ENCODE measurements around the gene SRGAP1.
"Not testable (repeated sequence)": the region's sequence is repeated elsewhere in the genome, so short reads cannot be mapped to it uniquely, and the experiment has no call there.

SRGAP1 gene

GRCh38 chr12:64064240-64064639 lies 219.7 kb downstream of the SRGAP1 start:
- no peak for DNase-seq

DNA sequence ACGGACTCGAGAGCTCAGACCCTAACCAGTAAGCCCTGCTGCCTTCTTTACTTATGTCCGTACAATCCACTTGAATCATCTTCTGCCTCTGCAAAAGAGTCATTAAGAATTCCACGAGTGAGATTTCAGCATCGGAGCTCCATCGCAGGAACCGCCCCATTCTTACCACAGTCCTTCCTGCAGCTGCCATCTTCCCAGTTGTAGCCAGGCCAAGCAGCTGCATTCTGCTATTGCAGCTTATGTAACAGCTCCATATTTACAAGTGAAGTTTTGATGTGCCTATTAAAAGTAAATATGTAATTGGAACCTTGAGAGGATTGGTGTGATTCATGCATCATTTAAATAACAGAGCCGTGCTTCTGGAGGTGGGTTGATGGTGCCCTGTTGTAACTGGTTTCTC lies 220.2 kb downstream of the SRGAP1 start:
- DNase-seq = no peak

- DNase-seq = no peak
These were observed 221.5 kb downstream of the SRGAP1 start for GRCh38 chr12:64065881-64066451.

- no peak for DNase-seq
These were observed 222.3 kb downstream of the SRGAP1 start for GRCh38 chr12:64066776-64067175.

DNA sequence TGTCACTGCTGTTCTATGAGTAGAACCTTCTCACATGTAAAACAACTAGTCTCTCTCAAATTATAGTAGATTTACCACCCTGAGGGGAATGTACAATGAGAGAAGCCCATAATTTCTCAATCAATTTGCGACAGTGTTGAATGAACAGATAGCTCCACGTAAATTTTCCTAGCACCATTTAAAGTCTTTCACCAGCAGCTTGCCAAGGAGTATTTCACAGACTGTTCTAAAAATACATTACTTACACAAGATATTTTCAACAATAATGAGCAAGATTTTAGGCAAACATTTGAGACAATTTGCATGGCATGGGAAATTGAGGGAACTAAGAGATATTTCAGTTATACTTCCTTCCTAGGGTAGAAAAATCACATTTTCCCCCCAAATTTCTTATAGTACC lies 226.0 kb downstream of the SRGAP1 start:
- no peak for DNase-seq

- no peak for DNase-seq
These were observed 228.5 kb downstream of the SRGAP1 start for GRCh38 chr12:64072916-64073575.

DNA sequence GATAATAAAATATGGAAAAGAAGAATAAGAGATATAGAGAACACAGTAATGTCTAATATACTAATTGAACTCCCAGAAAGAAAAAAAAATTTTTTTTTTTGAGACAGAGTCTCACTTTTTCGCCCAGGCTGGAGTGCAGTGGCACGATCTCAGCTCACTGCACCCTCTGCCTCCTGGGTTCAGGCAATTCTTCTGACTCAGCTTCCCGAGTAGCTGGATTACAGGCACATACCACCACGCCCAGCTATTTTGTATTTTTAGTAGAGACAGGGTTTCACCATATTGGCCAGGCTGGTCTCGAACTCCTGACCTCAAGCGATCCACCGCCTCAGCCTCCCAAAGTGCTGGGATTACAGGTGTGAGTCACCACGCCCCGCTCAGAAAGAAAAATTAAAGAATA lies 232.1 kb downstream of the SRGAP1 start:
- not testable (repeated sequence) for DNase-seq

DNA sequence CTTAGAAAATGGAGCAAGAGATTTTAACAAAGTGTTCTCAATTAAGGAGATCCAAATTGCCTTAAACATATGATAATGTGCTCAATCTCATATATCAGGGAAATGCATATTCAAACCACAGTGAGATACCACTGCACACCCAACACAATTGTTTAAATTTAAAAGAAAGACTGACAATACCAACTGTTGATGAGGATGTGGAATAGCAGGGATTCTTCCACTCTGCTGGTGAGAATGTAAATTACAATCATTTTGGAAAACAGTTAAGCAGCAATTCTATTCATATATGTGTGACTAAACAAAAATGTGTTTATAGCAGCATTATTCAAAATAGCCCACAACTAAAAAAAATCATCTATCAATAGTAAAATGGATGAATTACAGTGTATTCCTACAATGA lies 233.4 kb downstream of the SRGAP1 start:
- DNase-seq = no peak

DNA sequence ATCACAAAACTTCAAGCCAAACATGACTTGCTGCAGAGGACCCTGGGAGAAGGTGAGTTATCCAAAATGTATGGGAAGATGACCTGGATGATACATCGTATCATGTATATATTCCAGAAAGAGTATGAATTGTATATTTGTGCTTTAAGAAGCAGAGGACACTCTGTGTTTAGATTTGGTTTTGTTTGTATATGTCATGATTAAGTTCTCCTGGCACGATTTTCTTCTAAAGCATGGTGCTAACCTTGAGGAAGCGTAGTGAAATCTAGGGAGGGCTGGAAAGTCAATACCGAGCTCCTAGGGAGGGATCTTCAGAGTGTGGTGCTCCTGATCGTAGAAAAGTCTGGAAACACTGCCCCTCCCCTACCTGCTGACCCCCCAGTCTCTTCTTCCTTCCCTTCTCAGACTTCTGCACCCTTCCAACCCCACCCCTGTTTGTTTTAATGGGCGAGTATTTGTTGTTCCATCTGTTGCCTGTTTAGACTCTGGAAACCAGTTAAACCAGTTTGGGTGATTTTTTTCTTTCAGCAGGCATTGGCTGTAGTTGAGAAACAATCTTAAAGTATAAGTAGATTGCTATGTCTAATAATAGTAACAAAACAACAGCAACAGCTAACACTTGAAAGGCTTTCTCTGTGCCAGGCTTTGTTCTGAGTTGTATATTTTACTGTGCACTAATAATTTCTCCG lies 236.0 kb downstream of the SRGAP1 start:
- no peak for DNase-seq

- no peak for DNase-seq
These were observed 236.5 kb downstream of the SRGAP1 start for GRCh38 chr12:64081008-64081404.

DNA sequence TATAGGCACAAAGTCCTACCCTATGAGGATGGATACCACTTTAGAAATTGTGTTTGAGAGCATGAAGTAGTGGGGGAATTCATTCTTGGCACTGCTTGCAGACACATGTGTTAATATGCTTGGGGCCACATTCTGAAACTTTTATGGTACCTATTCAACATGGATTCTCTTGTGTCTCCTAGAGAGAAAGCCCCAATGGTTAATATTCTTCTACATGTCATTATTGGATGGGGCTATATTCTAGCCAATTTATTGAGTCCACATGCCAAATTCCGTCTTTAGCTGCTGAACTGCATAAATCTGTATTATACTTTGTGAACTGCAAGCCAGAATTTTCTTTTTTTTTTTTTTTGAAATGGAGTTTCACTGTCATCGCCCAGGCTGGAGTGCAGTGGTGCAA lies 237.6 kb downstream of the SRGAP1 start:
- DNase-seq = no peak

DNA sequence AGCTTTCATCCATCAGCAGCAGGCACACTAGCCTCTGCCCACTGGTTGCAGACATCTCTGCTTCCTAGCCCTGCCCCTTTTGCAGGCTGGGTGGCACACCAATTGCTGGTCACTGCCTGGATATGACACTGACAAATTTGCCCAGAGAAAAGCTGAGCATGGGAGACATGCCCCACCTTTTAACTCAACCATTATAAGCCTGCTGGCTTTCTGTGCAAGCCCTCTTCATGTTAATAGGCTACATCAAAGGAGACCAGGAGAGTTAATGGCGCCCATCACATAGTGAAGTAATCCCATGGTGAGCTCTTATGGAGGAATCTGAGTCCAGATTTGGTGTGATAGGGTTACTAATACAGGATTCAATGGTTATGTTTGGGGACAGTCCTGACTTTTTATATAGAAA lies 238.4 kb downstream of the SRGAP1 start:
- no peak for DNase-seq

DNA sequence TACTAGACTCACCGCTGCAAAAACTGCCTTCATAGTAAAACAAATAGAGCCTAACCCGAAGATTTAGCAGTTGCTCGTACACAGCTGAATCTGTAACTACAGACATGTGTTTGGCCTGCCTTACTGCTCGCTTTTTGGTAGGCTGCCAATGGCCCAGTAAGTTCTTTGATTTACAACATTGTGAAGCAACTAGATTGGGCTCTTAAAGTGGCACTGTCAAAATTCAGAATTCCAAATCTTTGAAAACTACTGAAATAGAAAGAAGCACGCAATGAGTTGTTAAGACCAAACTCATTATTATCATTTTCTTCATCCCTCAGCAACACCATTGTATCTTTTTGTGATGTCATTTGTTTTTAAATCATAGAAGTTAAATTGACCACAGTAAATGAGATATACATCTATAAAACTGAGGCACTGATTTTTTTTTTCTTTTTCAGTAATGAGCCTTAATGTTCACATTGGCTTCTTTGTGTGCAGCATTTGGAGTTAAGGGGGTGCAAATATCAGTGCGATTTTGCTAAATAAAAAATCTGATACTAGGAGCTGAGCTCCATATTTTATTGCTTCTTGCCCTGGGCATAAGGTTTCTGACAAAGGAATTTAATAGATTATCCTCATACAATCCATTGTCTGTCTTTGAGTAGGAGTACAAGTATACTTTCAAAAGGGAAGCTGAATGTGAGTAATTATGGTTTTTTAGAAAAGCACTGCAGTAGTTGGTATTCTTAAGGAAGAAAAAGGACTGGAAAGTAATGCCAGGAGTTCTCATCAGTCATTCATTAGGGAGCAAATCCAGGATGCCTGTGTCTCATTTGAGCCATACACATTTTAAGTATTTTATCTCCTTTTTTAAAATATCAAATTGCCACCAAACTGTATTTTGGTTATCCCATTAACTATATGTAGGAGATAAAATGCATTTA lies 239.0 kb downstream of the SRGAP1 start:
- DNase-seq = no peak

DNA sequence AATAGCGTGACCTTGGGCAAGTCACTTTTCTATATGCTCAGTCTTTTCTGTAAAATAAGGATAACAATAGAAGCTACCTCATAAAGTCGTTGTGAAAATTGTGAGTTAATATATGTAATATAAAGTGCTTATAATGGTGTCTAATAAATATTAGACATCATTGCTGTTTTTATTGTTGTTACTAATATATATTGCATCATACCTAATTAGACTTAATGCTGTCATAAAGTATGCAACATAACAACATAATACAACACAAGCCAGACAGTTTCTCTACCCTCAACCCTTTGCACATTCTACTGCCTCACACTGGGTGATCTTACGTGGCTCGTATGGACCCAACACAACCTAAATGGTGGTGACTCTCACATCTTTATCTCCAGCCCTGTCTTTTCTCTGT lies 240.7 kb downstream of the SRGAP1 start:
- DNase-seq = no peak

DNA sequence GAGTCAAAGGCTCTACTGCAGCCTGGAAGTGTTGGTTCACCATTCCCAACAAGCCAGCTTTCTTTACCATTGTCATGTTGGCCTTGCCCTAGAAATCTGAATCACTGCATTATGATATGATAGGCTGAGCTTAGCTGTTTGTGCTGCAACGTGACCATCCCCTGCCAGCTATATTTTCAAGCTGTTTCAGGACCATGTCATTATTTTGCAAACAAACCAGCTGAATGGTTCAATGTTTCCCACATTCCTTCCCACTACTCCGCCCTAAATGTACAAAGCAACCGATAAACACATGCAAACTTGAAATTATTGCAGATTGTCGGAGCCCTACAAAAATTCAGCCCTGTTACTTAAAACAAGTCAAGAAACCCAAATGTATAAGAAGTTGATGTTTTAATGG lies 241.5 kb downstream of the SRGAP1 start:
- no peak for DNase-seq

- no peak for DNase-seq
These were observed 242.4 kb downstream of the SRGAP1 start for GRCh38 chr12:64086946-64087345.

GRCh38 chr12:64087761-64088160 lies 243.3 kb downstream of the SRGAP1 start:
- no peak for DNase-seq

GRCh38 chr12:64088431-64089349 lies 244.2 kb downstream of the SRGAP1 start:
- DNase-seq = no peak

GRCh38 chr12:64090047-64090446 lies 245.5 kb downstream of the SRGAP1 start:
- no peak for DNase-seq

DNA sequence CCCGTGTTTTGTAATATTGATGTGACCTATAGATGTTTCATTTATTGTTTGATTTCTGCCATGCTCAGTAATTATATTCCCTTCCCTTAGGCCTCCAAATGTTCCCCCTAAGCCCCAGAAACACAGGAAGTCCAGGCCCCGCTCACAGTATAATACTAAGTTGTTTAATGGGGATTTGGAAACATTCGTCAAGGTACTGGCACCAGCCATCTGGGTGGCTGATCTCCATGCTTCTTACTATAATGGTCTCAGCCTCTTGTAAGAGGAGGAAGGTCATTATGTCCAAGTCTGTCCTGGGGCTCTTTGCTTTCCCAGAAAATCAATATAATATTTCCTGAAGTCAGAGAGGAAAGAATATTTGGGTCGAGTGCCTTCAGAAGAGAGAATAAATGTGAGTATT lies 246.7 kb downstream of the SRGAP1 start:
- no peak for DNase-seq

DNA sequence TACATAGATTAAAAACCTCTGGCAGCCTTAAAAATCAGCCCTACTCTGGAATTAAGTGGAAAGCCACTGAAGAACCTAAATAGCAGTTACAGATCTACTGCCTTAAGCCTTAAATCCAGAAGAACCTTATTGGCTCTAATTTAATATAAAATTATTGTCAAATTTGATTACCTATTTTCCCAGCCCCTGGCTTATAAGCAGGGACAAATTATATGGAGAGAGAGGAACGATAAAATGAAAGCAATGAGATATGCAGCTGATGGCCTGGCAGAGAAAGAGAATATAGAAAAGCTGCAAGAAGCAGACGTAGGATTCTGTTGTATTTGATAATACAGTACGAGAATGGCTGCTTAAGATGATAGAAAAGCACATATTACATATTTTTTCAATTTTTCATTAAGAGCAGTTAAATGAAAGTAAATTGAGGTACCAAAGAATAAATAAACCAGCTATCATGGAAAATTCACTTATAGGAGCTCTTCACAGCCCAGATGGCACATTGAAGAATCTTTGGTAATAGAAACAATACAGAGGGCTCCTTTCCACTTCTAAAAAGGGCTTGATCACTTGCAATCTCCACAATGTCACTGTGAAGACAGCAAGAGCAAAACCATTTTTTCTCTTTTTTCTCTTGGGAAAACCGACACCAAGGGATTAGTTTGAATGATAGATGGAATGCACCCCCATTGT lies 248.2 kb downstream of the SRGAP1 start:
- DNase-seq = no peak

GRCh38 chr12:64093689-64094088 lies 249.2 kb downstream of the SRGAP1 start:
- DNase-seq = no peak

Data from stimulated activated CD4-positive, alpha-beta T cell treated with anti-CD3 and anti-CD28 coated beads, Interleukin-12 subunit alpha, Interleukin-12 subunit beta, amount 100 ng/mL, for 4 hours (primary cell).